ENCODE data around the gene ATP13A4. TPM values are rescaled to one million over a fixed set of nuclear protein-coding genes. Genes with fewer than 3 reads are reported as not detected.

Gene ATP13A4
- total and polyA plus RNA-seq, 2 donors from 2014 or later: 0.49 to 3.7 TPM

DNA sequence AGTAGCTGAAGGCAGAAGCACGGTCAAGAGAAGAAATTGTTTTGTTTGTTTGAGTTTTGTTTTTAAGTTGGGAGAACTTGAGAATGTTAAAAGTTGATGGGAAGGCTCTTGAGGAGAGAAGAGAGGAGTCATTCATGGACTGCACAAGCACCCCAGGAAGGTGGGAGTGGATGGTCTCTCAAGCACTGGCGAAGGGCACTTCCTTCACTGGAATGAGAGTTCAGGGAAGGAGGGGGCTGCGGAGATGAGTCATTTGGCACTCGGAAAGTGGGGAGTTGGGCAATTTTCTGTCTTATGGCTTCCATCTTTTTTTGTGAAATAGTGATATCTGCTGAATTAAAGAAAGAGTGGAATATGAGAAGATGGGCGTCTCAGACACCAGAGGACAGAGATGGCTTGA, 66.0 kb downstream of the ATP13A4 start:
- H3K9me3 ChIP-seq (ENCODE audit: control insufficient read depth in 2 of 3, insufficient read depth in 1 of 3, low read length in 3 of 3): no peaks in the 10 kb centered on the region
- H3K4me3 ChIP-seq (ENCODE audit: low read length in 3 of 3): no peak overlapping the region
- H3K36me3 ChIP-seq (ENCODE audit: control insufficient read depth in 2 of 3, insufficient read depth in 3 of 3, low read length in 3 of 3): no peaks in the 10 kb centered on the region
- no peaks in the 10 kb centered on the region for H3K27me3 ChIP-seq (ENCODE audit: control insufficient read depth, insufficient read depth, low read length)
- intact Hi-C loops (cut with DNase I): no loop called here
- H3K4me1 ChIP-seq (ENCODE audit: control insufficient read depth in 2 of 3, insufficient read depth in 2 of 3, low read depth in 1 of 3, low read length in 3 of 3): no peaks in the 10 kb centered on the region
- no peak for FAIRE-seq
- TF ChIP-seq, protein P1, sequence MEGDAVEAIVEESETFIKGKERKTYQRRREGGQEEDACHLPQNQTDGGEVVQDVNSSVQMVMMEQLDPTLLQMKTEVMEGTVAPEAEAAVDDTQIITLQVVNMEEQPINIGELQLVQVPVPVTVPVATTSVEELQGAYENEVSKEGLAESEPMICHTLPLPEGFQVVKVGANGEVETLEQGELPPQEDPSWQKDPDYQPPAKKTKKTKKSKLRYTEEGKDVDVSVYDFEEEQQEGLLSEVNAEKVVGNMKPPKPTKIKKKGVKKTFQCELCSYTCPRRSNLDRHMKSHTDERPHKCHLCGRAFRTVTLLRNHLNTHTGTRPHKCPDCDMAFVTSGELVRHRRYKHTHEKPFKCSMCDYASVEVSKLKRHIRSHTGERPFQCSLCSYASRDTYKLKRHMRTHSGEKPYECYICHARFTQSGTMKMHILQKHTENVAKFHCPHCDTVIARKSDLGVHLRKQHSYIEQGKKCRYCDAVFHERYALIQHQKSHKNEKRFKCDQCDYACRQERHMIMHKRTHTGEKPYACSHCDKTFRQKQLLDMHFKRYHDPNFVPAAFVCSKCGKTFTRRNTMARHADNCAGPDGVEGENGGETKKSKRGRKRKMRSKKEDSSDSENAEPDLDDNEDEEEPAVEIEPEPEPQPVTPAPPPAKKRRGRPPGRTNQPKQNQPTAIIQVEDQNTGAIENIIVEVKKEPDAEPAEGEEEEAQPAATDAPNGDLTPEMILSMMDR (IDR thresholded peaks at IDR 0.05; ENCODE audit: borderline replicate concordance, extremely low read depth, insufficient read depth): no peak
- no peak for DNase-seq
- H3K27ac ChIP-seq (ENCODE audit: low read depth in 2 of 2, low read length in 2 of 2): no peak overlapping the region
- H3K9ac ChIP-seq (ENCODE audit: low read length in 3 of 3): no peak overlapping the region

DNA sequence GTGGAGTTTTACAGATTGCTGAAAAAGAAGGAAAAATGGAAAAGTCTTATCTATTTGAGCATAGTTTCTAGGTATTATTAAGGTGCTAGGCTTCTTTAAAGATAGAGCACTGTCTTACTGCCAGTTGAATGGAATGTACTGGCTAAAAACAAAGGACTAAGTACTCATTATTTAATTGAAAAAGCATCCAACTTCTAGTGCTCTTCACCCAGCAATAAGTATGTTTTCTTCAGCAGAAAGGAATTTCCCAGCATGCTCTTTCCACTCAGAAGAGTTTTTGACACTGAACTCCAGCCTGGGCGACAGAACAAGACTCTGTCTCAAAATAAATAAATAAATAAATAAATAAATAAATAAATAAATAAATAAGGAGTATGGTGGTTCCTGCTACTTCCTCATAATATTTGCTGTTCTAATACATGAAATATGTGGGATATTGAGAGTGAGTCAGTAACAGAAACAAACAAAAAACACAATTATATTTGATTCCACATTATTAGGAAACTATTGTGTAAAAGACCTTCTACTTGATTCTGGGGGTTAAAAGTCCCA, 70.6 kb downstream of the ATP13A4 start:
- no peaks in the 10 kb centered on the region for H3K9me3 ChIP-seq (ENCODE audit: control insufficient read depth in 2 of 3, insufficient read depth in 1 of 3, low read length in 3 of 3)
- H3K27me3 ChIP-seq (ENCODE audit: control insufficient read depth, insufficient read depth, low read length): no peaks in the 10 kb centered on the region
- DNase-seq (no peak), FAIRE-seq (no peak)
- no peak overlapping the region for H3K27ac ChIP-seq (ENCODE audit: low read depth in 2 of 2, low read length in 2 of 2)
- TF ChIP-seq, protein P1 (IDR thresholded peaks at IDR 0.05; ENCODE audit: borderline replicate concordance, extremely low read depth, insufficient read depth): no peak
- no peak overlapping the region for H3K9ac ChIP-seq (ENCODE audit: low read length in 3 of 3)
- H3K4me1 ChIP-seq (ENCODE audit: control insufficient read depth in 2 of 3, insufficient read depth in 2 of 3, low read depth in 1 of 3, low read length in 3 of 3): no peaks in the 10 kb centered on the region
- intact Hi-C loops (cut with DNase I): no loop called here
- H3K36me3 ChIP-seq (ENCODE audit: control insufficient read depth in 2 of 3, insufficient read depth in 3 of 3, low read length in 3 of 3): no peaks in the 10 kb centered on the region
- no peak overlapping the region for H3K4me3 ChIP-seq (ENCODE audit: low read length in 3 of 3)

DNA sequence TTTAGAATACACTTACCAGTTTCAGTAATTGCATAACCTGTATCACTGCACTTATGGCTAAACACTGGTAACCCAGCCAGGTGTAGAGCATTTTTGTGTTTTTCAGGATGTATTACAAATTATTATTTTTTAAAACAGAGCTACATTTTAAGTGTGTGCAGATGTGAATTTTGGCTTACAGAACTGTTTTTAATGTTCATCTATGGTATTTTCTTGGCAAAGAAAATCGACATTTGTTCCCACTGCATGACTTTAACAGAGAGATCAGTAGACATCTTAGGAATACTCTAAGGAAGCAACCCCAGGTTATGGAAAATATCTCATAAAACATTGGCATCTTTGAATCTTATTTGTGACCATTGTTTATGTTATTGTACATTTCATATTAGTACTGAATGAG, 73.3 kb downstream of the ATP13A4 start:
- no peak for FAIRE-seq
- H3K9me3 ChIP-seq (ENCODE audit: control insufficient read depth in 2 of 3, insufficient read depth in 1 of 3, low read length in 3 of 3): no peaks in the 10 kb centered on the region
- H3K9ac ChIP-seq (ENCODE audit: low read length in 3 of 3): no peak overlapping the region
- no peak for DNase-seq
- no peaks in the 10 kb centered on the region for H3K27me3 ChIP-seq (ENCODE audit: control insufficient read depth, insufficient read depth, low read length)
- no peak overlapping the region for H3K4me3 ChIP-seq (ENCODE audit: low read length in 3 of 3)
- no peaks in the 10 kb centered on the region for H3K4me1 ChIP-seq (ENCODE audit: control insufficient read depth in 2 of 3, insufficient read depth in 2 of 3, low read depth in 1 of 3, low read length in 3 of 3)
- H3K27ac ChIP-seq (ENCODE audit: low read depth in 2 of 2, low read length in 2 of 2): no peak overlapping the region
- TF ChIP-seq, protein P1 (IDR thresholded peaks at IDR 0.05; ENCODE audit: borderline replicate concordance, extremely low read depth, insufficient read depth): no peak
- H3K36me3 ChIP-seq (ENCODE audit: control insufficient read depth in 2 of 3, insufficient read depth in 3 of 3, low read length in 3 of 3): no peaks in the 10 kb centered on the region
- intact Hi-C loops (cut with DNase I): no loop called here

DNA sequence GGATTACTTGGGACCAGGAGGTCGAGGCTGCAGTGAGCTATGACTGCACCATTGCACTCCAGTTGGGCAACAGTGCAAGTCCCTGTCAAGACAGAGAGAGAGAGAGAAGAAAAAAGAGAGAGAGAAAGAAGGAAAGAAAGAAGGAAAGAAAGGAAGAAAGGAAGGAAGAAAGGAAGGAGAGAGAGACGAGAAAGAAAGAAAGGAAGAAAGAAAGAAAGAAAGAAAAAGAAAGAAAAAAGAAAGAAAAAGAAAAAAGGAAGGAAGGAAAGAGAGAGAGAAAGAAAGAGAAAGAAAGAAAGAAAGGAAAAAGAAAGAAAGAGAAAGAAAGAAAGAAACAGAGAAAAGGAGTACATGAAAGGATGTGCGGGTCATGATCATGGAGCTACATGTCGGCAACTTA, 80.2 kb downstream of the ATP13A4 start:
- intact Hi-C loops (cut with DNase I): no loop called here
- Histone ChIP-seq H3K4me3 (ENCODE audit: low read length in 3 of 3) (no peak overlapping the region), H3K4me1 (ENCODE audit: control insufficient read depth in 2 of 3, insufficient read depth in 2 of 3, low read depth in 1 of 3, low read length in 3 of 3) (no peaks in the 10 kb centered on the region), H3K27me3 (ENCODE audit: control insufficient read depth, insufficient read depth, low read length) (no peaks in the 10 kb centered on the region), H3K36me3 (ENCODE audit: control insufficient read depth in 2 of 3, insufficient read depth in 3 of 3, low read length in 3 of 3) (no peaks in the 10 kb centered on the region), H3K9me3 (ENCODE audit: control insufficient read depth in 2 of 3, insufficient read depth in 1 of 3, low read length in 3 of 3) (no peaks in the 10 kb centered on the region), H3K9ac (ENCODE audit: low read length in 3 of 3) (no peak overlapping the region), H3K27ac (ENCODE audit: low read depth in 2 of 2, low read length in 2 of 2) (no peak overlapping the region)
- TF ChIP-seq, protein P1 (IDR thresholded peaks at IDR 0.05; ENCODE audit: borderline replicate concordance, extremely low read depth, insufficient read depth): no peak
- FAIRE-seq (no peak), DNase-seq (no peak)

All from kidney (tissue), 14 donors.